ENCODE measurements around the gene UQCC5. TPM values are rescaled to one million over a fixed set of nuclear protein-coding genes. Genes with fewer than 3 reads are reported as not detected.

UQCC5 gene
- total RNA-seq, 1 donor from 2014 or later: 22.8 TPM

- Mint-ChIP-seq H3K4me3 (peak overlapping the region; percentile 99), H3K27me3 (no peaks in the 10 kb centered on the region), H3K9me3 (no peaks in the 10 kb centered on the region), H3K4me1 (ENCODE audit: unreplicated experiment) (peaks cover 38% of the 10 kb centered on the region), H3K36me3 (peaks cover 14% of the 10 kb centered on the region), H3K27ac (peak overlapping the region; percentile 91)
- DNase-seq (ENCODE audit: extremely low spot score, unreplicated experiment): peak; percentile 69
- no peak for TF ChIP-seq CTCF (conservative IDR thresholded peaks at IDR 0.05)
These were observed 1.9 kb upstream of the UQCC5 start for GRCh38 chr3:52534281-52535183.

- DNase-seq (ENCODE audit: extremely low spot score, unreplicated experiment): no peak
- Mint-ChIP-seq H3K27me3 (no peaks in the 10 kb centered on the region), H3K4me3 (peak overlapping the region; percentile 99), H3K27ac (peak overlapping the region; percentile 98), H3K36me3 (peaks cover 14% of the 10 kb centered on the region), H3K9me3 (no peaks in the 10 kb centered on the region), H3K4me1 (ENCODE audit: unreplicated experiment) (peaks cover 35% of the 10 kb centered on the region)
- TF ChIP-seq CTCF (conservative IDR thresholded peaks at IDR 0.05): no peak
These were observed 844 bp upstream of the UQCC5 start for GRCh38 chr3:52535411-52536111.

GRCh38 chr3:52536112-52536368, 365 bp upstream of the UQCC5 start:
- H3K27ac Mint-ChIP-seq: peak overlapping the region; percentile 98
- peak overlapping the region; percentile 99 for H3K4me3 Mint-ChIP-seq

GRCh38 chr3:52537165-52537620, 788 bp downstream of the UQCC5 start:
- peak overlapping the region; percentile 99 for H3K4me3 Mint-ChIP-seq
- no peak for DNase-seq (ENCODE audit: extremely low spot score, unreplicated experiment)
- H3K27me3 Mint-ChIP-seq: no peaks in the 10 kb centered on the region
- no peaks in the 10 kb centered on the region for H3K9me3 Mint-ChIP-seq
- peak overlapping the region; percentile 98 for H3K27ac Mint-ChIP-seq
- H3K36me3 Mint-ChIP-seq: peaks cover 18% of the 10 kb centered on the region
- H3K4me1 Mint-ChIP-seq (ENCODE audit: unreplicated experiment): peaks cover 35% of the 10 kb centered on the region
- TF ChIP-seq CTCF (conservative IDR thresholded peaks at IDR 0.05): no peak

More at GRCh38 chr3:52536112-52536368, 365 bp upstream of the UQCC5 start:
- Mint-ChIP-seq H3K27me3 (no peaks in the 10 kb centered on the region), H3K36me3 (peaks cover 14% of the 10 kb centered on the region), H3K9me3 (no peaks in the 10 kb centered on the region), H3K4me1 (ENCODE audit: unreplicated experiment) (peaks cover 35% of the 10 kb centered on the region)
- DNase-seq (ENCODE audit: extremely low spot score, unreplicated experiment): no peak
- no peak for TF ChIP-seq CTCF (conservative IDR thresholded peaks at IDR 0.05)

GRCh38 chr3:52537726-52538421, 1.5 kb downstream of the UQCC5 start:
- peak overlapping the region; percentile 98 for H3K27ac Mint-ChIP-seq
- H3K9me3 Mint-ChIP-seq: no peaks in the 10 kb centered on the region
- H3K4me1 Mint-ChIP-seq (ENCODE audit: unreplicated experiment): peaks cover 35% of the 10 kb centered on the region
- DNase-seq (ENCODE audit: extremely low spot score, unreplicated experiment): no peak
- no peaks in the 10 kb centered on the region for H3K27me3 Mint-ChIP-seq
- TF ChIP-seq CTCF (conservative IDR thresholded peaks at IDR 0.05): no peak
- peak overlapping the region; percentile 99 for H3K4me3 Mint-ChIP-seq
- H3K36me3 Mint-ChIP-seq: peaks cover 18% of the 10 kb centered on the region
